MG63 (cell line): Measurements from ENCODE around the gene SIX6. TPM values are rescaled to one million over a fixed set of nuclear protein-coding genes. Genes with fewer than 3 reads are reported as not detected.

Experiments used
- DNase-seq: peaks from one replicate; pipeline ENCODE4 v3.0.0-alpha.2; 2020
- H3K27me3 ChIP-seq: fragments of 250-450 bp; sonication (Bioruptor Pico); 2 replicates; pipeline ENCODE4 v1.5.1; 2020; ENCODE audit warnings: mild to moderate bottlenecking, moderate library complexity
- H3K36me3 ChIP-seq: fragments of 250-450 bp; sonication (Bioruptor Pico); 2 replicates; pipeline ENCODE4 v1.5.1; 2020; ENCODE audit warnings: mild to moderate bottlenecking, moderate library complexity
- H3K4me3 ChIP-seq: fragments of 250-450 bp; sonication (Bioruptor Pico); 2 replicates; pipeline ENCODE4 v1.5.1; 2020; ENCODE audit warnings: mild to moderate bottlenecking, moderate library complexity
- H3K9me3 ChIP-seq: fragments of 250-450 bp; sonication (Bioruptor Pico); 2 replicates; pipeline ENCODE4 v1.5.1; 2020; ENCODE audit warnings: mild to moderate bottlenecking, moderate library complexity
- total RNA-seq: library from RNA; depleted of rRNA; stranded (reverse); fragments of >200 nt; shearing (Covaris generic); gene quantifications from 2 replicates; pipeline ENCODE4 v1.2.3, GENCODE V29; 2014; ENCODE audit warnings: low replicate concordance; rRNA removed

Gene SIX6
- total RNA-seq, 1 experiment from 2014 or later = not detected

DNA sequence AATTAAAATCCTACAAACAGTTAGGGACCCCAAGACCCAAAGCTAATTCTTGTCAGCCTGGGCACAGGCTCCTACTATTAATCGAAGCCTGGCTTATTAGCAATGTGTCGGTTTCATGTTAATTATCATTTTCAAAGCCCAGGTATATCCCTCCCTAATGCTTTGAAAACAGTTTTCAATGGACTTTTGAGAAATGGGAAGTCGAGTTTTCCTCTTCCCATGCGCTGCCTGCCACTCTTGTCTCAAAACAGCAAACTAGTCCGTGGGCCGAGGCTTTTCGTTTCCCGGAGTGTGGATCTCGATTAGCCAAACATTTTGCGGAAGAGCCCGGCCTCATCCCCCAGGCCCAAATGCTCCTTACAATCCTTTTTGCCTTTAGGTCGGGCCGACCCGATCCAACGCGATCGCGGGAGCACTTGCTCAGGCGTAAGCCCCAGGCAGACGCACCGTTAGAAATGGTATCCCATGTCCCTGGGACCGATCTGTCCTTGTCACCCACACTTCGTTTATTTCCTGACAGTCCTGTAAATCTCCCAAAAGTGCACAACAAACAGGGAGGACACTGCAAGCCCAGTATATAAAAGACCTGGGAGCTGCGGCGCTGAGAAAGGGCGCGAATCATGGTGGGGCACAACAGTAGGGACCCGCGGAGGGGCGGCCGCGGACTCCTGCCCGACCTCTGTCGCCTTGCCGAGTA, 1.5 kb downstream of the SIX6 start:
- Histone ChIP-seq H3K36me3 (no peaks in the 10 kb centered on the region), H3K9me3 (no peaks in the 10 kb centered on the region), H3K27me3 (peaks cover 42% of the 10 kb centered on the region), H3K4me3 (no peak overlapping the region)
- DNase-seq = no peak

DNA sequence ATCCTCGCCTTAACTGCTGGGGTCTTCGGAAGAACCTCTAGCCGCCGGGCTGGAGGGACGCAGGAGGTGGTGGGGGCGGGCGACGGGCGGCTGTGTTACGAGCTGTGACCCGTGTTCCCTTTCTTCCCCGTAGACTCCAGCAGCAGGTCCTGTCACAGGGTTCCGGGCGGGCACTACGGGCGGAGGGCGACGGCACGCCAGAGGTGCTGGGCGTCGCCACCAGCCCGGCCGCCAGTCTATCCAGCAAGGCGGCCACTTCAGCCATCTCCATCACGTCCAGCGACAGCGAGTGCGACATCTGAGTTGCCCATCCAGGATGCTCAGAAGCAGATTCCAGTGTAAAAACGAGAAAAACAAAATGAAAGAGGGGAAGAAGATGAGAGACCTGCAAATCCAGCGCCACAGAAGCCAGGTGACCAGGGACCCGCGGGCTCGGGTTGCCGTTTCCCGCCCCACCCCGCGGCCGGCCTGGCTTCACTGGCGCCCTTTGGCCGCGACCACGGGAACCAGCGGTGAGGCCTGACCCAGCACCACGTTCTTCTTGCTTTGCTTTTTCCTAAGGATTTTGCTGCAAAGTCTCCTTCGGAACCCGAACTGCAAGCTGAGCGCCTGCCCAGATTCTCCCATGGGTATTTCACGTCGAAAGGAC, 2.1 kb downstream of the SIX6 start:
- no peaks in the 10 kb centered on the region for H3K36me3 ChIP-seq
- no peak for DNase-seq
- H3K4me3 ChIP-seq = no peak overlapping the region
- H3K9me3 ChIP-seq = no peaks in the 10 kb centered on the region
- peaks cover 38% of the 10 kb centered on the region for H3K27me3 ChIP-seq

DNA sequence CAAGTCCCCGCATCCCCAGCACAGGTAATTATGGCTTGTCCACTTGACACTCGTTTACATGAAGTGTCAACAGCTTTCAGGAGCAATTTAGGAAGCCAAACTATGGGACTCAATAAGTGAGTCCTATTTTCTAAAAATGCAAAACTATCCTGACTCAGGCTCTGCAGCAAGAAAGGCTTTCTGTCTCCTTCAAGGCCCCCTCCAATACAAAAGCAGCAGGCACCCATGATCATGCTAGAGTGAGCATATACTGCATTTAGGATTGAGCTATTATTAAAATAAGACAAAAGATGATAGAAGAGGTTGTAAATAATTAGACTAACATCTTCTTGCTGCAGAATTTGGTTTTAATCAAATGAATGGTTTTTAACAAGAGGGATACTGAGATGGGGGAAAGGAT, 3.2 kb downstream of the SIX6 start:
- Histone ChIP-seq H3K36me3 (no peaks in the 10 kb centered on the region), H3K4me3 (no peak overlapping the region), H3K9me3 (no peaks in the 10 kb centered on the region), H3K27me3 (peaks cover 38% of the 10 kb centered on the region)
- DNase-seq = no peak

DNA sequence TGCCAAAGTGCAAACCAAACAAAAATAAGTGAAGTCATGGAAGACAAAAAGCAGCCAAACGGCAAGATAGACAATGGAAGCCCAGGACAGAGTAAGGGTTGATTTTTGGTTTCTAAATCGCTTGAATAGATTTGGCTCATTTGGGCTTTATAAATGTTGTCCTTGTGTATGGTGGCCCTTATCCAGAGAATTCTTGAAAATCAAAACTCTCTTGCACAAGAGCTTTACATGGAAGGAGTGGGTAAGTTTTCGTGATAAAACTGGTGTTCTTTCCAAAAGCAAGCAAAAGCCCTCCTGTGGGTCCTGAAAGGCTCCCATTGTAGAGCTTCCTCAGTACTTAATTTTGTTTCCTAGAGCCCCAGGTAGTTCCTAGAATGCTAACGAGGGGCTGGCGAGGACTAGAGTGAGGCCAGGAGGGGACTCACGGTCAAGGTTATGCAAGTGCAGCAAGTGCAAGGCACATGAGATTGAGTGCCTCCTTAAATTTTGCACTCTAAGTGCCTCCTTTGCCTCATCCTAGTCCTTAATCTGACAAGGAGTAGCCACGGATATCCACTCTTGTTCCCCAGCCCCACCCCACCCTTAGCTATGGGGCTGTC, 4.1 kb downstream of the SIX6 start:
- H3K27me3 ChIP-seq = peaks cover 35% of the 10 kb centered on the region
- no peaks in the 10 kb centered on the region for H3K36me3 ChIP-seq
- H3K4me3 ChIP-seq = no peak overlapping the region
- no peak for DNase-seq
- no peaks in the 10 kb centered on the region for H3K9me3 ChIP-seq

DNA sequence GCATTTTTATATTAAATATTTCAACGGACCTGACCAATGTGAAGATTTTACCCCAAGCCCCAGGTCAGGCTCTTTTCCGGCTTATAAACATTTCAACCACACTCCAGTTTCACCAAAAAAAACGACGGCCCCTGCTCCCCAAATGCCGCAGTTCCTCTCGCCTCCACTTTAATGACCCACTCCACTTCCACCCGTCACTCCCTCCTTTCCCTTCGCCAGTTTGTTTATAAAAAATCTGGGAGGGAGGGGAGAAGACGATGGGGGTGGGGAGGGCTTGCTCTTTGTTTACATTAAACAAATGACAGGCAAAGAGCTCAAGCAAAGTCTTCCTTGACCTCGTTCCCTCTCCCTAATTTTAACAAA, 5.4 kb downstream of the SIX6 start:
- no peak for DNase-seq
- no peaks in the 10 kb centered on the region for H3K36me3 ChIP-seq
- no peaks in the 10 kb centered on the region for H3K9me3 ChIP-seq
- H3K4me3 ChIP-seq = peak overlapping the region; percentile 39
- H3K27me3 ChIP-seq = peaks cover 24% of the 10 kb centered on the region

DNA sequence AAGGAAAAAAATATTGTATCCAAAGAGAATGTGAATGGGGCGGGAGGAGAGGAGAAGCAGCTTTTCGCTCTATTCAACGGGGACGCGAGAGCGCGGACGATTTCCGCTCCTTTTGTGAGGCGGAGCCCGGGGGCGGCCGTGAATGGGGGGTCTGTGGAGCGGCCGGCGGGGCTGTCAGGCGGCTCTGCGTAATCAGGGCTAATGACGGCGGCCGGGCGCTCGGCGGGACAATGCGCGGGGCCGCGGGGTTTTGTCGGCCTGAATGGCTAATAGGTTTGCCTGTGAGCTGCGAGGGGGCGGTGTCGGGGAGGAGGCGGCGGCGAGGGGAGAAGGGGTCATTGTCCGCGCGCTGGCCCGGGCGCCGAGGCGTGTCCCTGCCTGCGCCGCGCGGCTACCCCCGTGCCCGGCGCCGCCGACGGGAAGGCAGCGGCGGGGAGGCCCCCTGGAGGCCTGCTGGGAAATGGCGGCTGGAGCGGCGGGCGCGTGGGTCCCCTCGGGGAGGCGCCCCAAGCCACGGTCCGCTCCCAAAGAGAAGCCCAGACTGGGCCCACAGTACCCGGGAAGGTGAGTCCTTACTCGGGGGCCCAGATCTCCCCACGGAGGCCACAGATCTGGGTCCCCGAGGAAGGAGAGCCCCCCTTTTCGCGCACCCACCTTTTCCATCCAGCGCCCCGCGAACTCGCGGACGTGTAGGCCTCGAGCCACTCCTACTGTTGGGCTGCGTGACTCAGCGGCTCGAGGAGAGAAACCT, 6.0 kb downstream of the SIX6 start:
- H3K4me3 ChIP-seq = peak overlapping the region; percentile 39
- H3K27me3 ChIP-seq = peaks cover 23% of the 10 kb centered on the region
- H3K36me3 ChIP-seq = no peaks in the 10 kb centered on the region
- peak; percentile 19 for DNase-seq
- no peaks in the 10 kb centered on the region for H3K9me3 ChIP-seq

DNA sequence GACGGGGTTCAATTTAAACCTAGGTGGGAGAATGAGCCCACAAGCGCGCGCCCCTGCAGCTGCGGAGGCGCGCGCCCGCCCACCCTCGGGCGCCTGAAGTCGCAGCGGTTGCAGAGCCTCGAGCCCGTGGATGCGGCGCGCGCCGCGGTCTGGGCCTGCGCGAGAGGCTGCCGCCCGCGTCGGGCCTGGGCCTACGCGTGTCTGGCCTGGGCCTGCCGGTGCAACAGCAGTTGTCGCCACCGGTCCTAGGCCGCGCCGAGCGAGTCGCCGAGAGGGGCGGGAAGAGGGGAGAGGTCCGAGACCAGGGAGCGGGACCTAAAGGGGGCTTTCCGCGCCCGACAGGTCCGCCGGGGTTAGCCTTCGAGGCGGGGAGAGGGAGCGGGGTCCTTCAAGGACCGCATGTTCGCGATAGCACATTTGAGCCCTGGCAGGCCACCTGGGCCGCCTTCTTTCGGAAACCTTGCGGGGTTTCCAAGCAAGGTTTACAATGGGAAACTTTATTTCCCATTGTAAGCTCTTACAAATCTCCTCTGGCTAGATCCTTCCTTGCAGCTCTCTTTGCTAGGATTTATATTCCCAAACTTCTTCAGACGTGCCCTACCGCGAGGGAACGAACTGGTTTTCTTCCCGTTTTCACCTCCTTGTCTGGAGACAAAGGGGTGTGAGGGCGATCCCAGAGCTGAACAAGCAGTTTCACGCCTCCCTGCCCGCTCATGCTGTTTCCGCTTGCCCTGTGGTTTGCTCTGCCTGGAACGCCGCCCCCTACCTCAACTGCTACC, 6.8 kb downstream of the SIX6 start:
- H3K9me3 ChIP-seq = no peaks in the 10 kb centered on the region
- DNase-seq = no peak
- peaks cover 17% of the 10 kb centered on the region for H3K27me3 ChIP-seq
- no peaks in the 10 kb centered on the region for H3K36me3 ChIP-seq
- H3K4me3 ChIP-seq = no peak overlapping the region

DNA sequence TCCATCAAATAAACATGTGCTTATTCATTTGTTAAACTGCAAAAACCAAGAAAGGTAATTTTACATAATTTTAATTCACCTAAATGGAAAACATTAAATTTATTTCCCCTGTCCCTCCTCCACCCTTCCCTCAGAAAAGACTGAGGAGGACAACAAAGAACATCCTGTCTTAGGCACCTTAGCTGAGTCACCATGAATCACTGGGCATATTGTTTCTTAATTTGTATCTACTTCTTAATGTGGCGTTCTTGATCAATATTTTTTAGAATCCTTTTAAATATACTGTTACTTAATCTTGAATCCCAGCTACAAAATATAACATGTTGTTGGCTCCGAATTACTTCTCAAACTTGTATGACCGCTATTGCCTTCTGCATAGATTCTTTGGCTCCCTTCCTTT, 23.5 kb downstream of the SIX6 start:
- no peaks in the 10 kb centered on the region for H3K27me3 ChIP-seq
- no peak for DNase-seq
- H3K4me3 ChIP-seq = no peak overlapping the region
- H3K9me3 ChIP-seq = no peaks in the 10 kb centered on the region
- no peaks in the 10 kb centered on the region for H3K36me3 ChIP-seq

DNA sequence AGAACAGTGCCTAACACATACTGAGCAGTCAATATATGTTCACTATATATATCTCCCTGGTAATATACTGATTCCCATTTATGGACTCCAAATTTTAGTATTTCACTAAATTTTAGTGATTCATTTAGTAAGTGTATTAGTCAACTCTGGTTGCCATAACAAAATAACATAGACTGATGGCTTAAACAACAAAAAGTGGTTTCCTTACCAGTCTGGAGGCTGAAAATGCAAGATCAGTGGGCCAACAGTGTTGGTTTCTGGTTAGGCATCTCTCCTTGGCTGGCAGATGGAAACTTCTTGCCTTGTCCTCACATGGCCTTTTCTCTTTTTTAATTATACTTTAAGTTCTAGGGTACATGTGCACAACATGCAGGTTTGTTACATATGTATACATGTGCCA, 28.7 kb downstream of the SIX6 start:
- no peaks in the 10 kb centered on the region for H3K9me3 ChIP-seq
- H3K4me3 ChIP-seq = no peak overlapping the region
- H3K36me3 ChIP-seq = no peaks in the 10 kb centered on the region
- no peaks in the 10 kb centered on the region for H3K27me3 ChIP-seq
- DNase-seq = no peak

DNA sequence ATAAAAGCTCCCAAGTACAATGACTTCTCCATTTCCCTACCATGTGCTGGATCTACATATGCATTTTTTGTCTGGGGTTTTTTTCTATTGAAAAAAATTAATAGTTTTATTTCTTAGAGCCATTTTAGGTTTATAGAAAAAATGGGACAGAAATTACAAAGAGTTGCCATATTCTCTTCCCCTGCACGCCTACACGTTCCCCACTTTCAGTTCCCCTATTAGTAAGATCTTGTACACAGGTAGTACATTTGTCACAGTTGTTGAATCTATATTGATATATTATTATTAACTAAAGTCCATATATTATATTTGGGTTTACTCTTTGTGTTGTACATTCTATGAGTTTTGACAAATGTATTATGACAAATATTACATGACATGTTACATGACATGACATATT, 35.7 kb downstream of the SIX6 start:
- H3K4me3 ChIP-seq = no peak overlapping the region
- DNase-seq = no peak
- H3K27me3 ChIP-seq = no peaks in the 10 kb centered on the region
- no peaks in the 10 kb centered on the region for H3K9me3 ChIP-seq
- no peaks in the 10 kb centered on the region for H3K36me3 ChIP-seq

DNA sequence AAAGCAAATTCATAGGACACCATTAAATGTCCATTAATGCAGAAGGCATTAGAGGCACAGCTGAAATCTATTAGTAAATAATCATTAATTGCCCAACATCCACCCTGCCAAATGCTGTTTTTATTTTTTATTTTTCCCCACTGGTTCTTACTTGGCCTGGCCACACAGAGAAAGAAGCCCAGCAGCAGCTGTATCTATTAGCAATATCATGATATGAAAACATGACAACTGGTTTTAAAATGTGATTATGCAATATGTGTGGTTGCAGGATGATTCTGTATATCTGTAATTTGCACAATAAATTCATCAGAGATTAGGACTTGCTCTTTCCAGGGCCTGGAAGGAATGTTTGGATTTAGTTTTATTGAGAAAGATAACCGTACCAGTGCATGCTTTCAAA, 44.9 kb downstream of the SIX6 start:
- H3K27me3 ChIP-seq = no peaks in the 10 kb centered on the region
- H3K36me3 ChIP-seq = no peaks in the 10 kb centered on the region
- no peak overlapping the region for H3K4me3 ChIP-seq
- no peaks in the 10 kb centered on the region for H3K9me3 ChIP-seq
- DNase-seq = no peak

DNA sequence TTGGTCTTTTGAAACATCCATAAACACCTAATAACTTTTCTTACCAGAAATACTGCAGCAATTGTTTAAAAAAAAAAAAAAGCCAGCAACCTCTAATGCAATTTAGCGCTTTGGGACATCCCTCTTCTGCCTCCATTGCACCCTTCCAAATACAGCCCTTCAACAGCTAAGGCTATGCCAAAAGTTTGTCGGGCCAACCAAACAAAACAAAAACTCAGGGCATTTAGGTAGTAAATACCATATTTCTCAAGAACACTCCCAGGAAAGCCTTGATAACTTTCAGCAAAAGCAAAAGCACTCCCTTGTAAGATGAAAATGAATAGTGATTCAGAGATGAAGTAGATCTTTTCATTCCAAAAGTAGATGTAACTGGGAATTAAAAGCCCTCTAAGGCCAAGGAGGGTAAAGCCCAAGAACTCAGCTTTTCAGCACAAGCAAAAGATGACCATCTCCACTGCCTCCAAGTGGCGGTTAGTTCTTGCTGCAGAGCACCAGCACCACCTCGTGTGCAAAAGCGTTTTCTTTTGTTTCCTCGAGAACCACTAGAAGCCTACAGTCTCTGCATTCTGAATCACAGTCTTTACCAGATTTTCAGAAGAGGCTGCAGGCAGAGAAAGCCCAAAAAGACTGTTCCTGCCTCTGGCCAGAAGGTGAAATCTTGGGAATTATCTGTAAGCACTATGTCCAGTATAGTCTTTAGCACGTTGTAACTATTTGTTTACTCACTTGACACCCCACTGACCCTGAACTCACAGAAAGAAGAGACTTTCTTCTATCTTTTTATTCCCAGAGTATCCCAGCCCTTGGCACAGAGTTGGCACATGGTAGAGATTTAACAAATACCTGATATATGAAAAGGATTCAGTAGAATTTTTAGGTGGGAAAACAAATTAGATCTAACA, 53.1 kb downstream of the SIX6 start:
- H3K36me3 ChIP-seq = no peaks in the 10 kb centered on the region
- no peak overlapping the region for H3K4me3 ChIP-seq
- no peaks in the 10 kb centered on the region for H3K27me3 ChIP-seq
- no peaks in the 10 kb centered on the region for H3K9me3 ChIP-seq
- peak; percentile 57 for DNase-seq

Other genes starting within 250 kb of the SIX6 start
- not detected in 2 replicates for gene C14orf39, start 23.1 kb upstream of the SIX6 start, total RNA-seq
- 4.1 and 10.7 TPM in 2 replicates for gene SIX1, start 140.3 kb downstream of the SIX6 start, total RNA-seq
- gene SIX4, start 215.2 kb downstream of the SIX6 start, total RNA-seq = 2.0 and 3.1 TPM in 2 replicates
- gene MNAT1, start 225.6 kb downstream of the SIX6 start, total RNA-seq = 32.4 and 45.7 TPM in 2 replicates